ENCODE measurements around the gene PRRG1.

- TF ChIP-seq CTCF (conservative IDR thresholded peaks at IDR 0.05; ENCODE audit: low read depth, low read length), result no peak
- TF ChIP-seq EZH2 (IDR thresholded peaks at IDR 0.05; ENCODE audit: low read length, unreplicated experiment), result no peak
These were observed 125.3 kb downstream of the PRRG1 start for GRCh38 chrX:37474478-37474877.

Measured in PC-3 (cell line).